Measurements from ENCODE around the gene MORF4L1.

MORF4L1 gene

DNA sequence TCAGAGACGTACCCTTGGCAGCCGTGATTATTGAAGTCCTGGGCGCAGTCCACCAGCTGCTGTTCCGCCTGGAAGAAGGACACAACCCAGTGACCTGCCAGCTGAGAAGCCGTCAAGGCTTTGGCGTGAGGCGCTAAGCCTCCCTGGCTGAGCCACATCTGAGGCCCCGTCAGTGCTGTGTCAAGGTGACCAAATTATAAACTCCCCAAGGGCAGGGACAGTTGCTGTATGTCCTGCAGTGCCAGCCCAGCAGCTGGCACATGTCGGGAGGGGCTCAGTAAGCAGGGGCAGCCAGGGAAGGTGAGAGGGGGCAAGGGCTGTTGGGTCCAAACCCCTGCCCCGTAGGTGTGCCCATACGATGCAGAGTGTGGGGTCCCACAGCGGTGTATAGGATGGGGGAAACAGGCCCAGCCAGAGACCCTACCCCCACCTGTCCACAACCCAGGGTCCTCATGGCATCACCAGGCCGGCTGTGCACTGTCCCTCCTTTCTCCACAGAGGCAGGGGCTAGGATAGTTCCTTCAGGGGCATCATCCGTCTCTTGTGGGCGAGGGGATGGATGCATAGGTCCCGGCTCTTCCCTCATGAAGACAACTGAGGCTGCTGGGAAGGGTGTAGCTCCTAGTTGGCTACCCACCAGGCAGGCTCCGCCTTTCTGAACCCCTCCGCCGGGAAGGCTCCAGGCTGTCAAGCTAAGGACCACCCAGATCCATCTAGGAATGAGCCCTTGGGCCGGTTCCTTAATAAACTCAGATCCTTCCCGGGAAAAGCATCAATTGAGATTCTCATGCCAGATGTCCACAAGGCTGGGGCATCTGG is 59.0 kb downstream of the MORF4L1 start:
- peaks cover 0 to 51% (median 18%) of the 10 kb centered on the region in 5 donors for H3K36me3 ChIP-seq (ENCODE audit: control insufficient read depth in 5 of 5, insufficient read depth in 5 of 5, low read length in 5 of 5)
- H3K9me3 ChIP-seq (ENCODE audit: control insufficient read depth in 5 of 5, low read length in 5 of 5): no peaks in the 10 kb centered on the region
- no peak overlapping the region for H3K9ac ChIP-seq (ENCODE audit: low read length in 5 of 5)
- H3K4me3 ChIP-seq (ENCODE audit: low read depth in 1 of 5, low read length in 5 of 5): no peak overlapping the region
- H3K4me1 ChIP-seq (ENCODE audit: control insufficient read depth in 5 of 5, insufficient read depth in 5 of 5, low read length in 5 of 5): peaks cover 4 to 27% (median 16%) of the 10 kb centered on the region in 5 donors
- peaks cover 0 to 17% (median 4%) of the 10 kb centered on the region in 5 donors for H3K27me3 ChIP-seq (ENCODE audit: control insufficient read depth in 5 of 5, insufficient read depth in 4 of 5, low read length in 5 of 5)
- no peak overlapping the region for H3K27ac ChIP-seq (ENCODE audit: low read depth, low read length)

GRCh38 chr15:78932258-78932808 is 59.6 kb downstream of the MORF4L1 start:
- Histone ChIP-seq H3K4me1 (ENCODE audit: control insufficient read depth in 5 of 5, insufficient read depth in 5 of 5, low read length in 5 of 5) (peaks cover 9 to 34% (median 23%) of the 10 kb centered on the region in 5 donors), H3K9me3 (ENCODE audit: control insufficient read depth in 5 of 5, low read length in 5 of 5) (no peaks in the 10 kb centered on the region), H3K4me3 (ENCODE audit: low read depth in 1 of 5, low read length in 5 of 5) (no peak overlapping the region), H3K27ac (ENCODE audit: low read depth, low read length) (no peak overlapping the region), H3K9ac (ENCODE audit: low read length in 5 of 5) (no peak overlapping the region), H3K27me3 (ENCODE audit: control insufficient read depth in 5 of 5, insufficient read depth in 4 of 5, low read length in 5 of 5) (peaks cover 0 to 22% (median 8%) of the 10 kb centered on the region in 5 donors), H3K36me3 (ENCODE audit: control insufficient read depth in 5 of 5, insufficient read depth in 5 of 5, low read length in 5 of 5) (peaks cover 0 to 44% (median 11%) of the 10 kb centered on the region in 5 donors)

GRCh38 chr15:78933187-78933822 is 60.6 kb downstream of the MORF4L1 start:
- Histone ChIP-seq H3K9me3 (ENCODE audit: control insufficient read depth in 5 of 5, low read length in 5 of 5) (no peaks in the 10 kb centered on the region), H3K27me3 (ENCODE audit: control insufficient read depth in 5 of 5, insufficient read depth in 4 of 5, low read length in 5 of 5) (peaks cover 0 to 24% (median 8%) of the 10 kb centered on the region in 5 donors), H3K36me3 (ENCODE audit: control insufficient read depth in 5 of 5, insufficient read depth in 5 of 5, low read length in 5 of 5) (peaks cover 0 to 36% (median 4%) of the 10 kb centered on the region in 5 donors), H3K4me1 (ENCODE audit: control insufficient read depth in 5 of 5, insufficient read depth in 5 of 5, low read length in 5 of 5) (peaks cover 12 to 42% (median 30%) of the 10 kb centered on the region in 5 donors), H3K4me3 (ENCODE audit: low read depth in 1 of 5, low read length in 5 of 5) (no peak overlapping the region), H3K9ac (ENCODE audit: low read length in 5 of 5) (peak overlapping the region in 1 of 5 donors; percentile 25), H3K27ac (ENCODE audit: low read depth, low read length) (no peak overlapping the region)

GRCh38 chr15:78933823-78934654 is 61.3 kb downstream of the MORF4L1 start:
- H3K27ac ChIP-seq (ENCODE audit: low read depth, low read length): peak overlapping the region; percentile 41
- H3K4me1 ChIP-seq (ENCODE audit: control insufficient read depth in 5 of 5, insufficient read depth in 5 of 5, low read length in 5 of 5): peaks cover 12 to 48% (median 33%) of the 10 kb centered on the region in 5 donors
- H3K36me3 ChIP-seq (ENCODE audit: control insufficient read depth in 5 of 5, insufficient read depth in 5 of 5, low read length in 5 of 5): peaks cover 0 to 32% (median 4%) of the 10 kb centered on the region in 5 donors
- no peak overlapping the region for H3K4me3 ChIP-seq (ENCODE audit: low read depth in 1 of 5, low read length in 5 of 5)
- H3K9me3 ChIP-seq (ENCODE audit: control insufficient read depth in 5 of 5, low read length in 5 of 5): no peaks in the 10 kb centered on the region
- H3K9ac ChIP-seq (ENCODE audit: low read length in 5 of 5): peak overlapping the region in 1 of 5 donors; percentile 25
- H3K27me3 ChIP-seq (ENCODE audit: control insufficient read depth in 5 of 5, insufficient read depth in 4 of 5, low read length in 5 of 5): peaks cover 0 to 24% (median 8%) of the 10 kb centered on the region in 5 donors

- peak overlapping the region; percentile 41 for H3K27ac ChIP-seq (ENCODE audit: low read depth, low read length)
- H3K9me3 ChIP-seq (ENCODE audit: control insufficient read depth in 5 of 5, low read length in 5 of 5): no peaks in the 10 kb centered on the region
- H3K27me3 ChIP-seq (ENCODE audit: control insufficient read depth in 5 of 5, insufficient read depth in 4 of 5, low read length in 5 of 5): peaks cover 0 to 24% (median 8%) of the 10 kb centered on the region in 5 donors
- no peak overlapping the region for H3K4me3 ChIP-seq (ENCODE audit: low read depth in 1 of 5, low read length in 5 of 5)
- H3K36me3 ChIP-seq (ENCODE audit: control insufficient read depth in 5 of 5, insufficient read depth in 5 of 5, low read length in 5 of 5): peaks cover 0 to 28% (median 4%) of the 10 kb centered on the region in 5 donors
- peaks cover 12 to 54% (median 33%) of the 10 kb centered on the region in 5 donors for H3K4me1 ChIP-seq (ENCODE audit: control insufficient read depth in 5 of 5, insufficient read depth in 5 of 5, low read length in 5 of 5)
- no peak overlapping the region for H3K9ac ChIP-seq (ENCODE audit: low read length in 5 of 5)
These were observed 61.9 kb downstream of the MORF4L1 start for GRCh38 chr15:78934655-78935023.

GRCh38 chr15:78937132-78937739 is 64.5 kb downstream of the MORF4L1 start:
- Histone ChIP-seq H3K36me3 (ENCODE audit: control insufficient read depth in 5 of 5, insufficient read depth in 5 of 5, low read length in 5 of 5) (peaks cover 0 to 7% (median 0%) of the 10 kb centered on the region in 5 donors), H3K9ac (ENCODE audit: low read length in 5 of 5) (peak overlapping the region in 1 of 5 donors; percentile 8), H3K27me3 (ENCODE audit: control insufficient read depth in 5 of 5, insufficient read depth in 4 of 5, low read length in 5 of 5) (peaks cover 0 to 20% (median 4%) of the 10 kb centered on the region in 5 donors), H3K27ac (ENCODE audit: low read depth, low read length) (peak overlapping the region; percentile 54), H3K4me1 (ENCODE audit: control insufficient read depth in 5 of 5, insufficient read depth in 5 of 5, low read length in 5 of 5) (peaks cover 12 to 54% (median 33%) of the 10 kb centered on the region in 5 donors), H3K9me3 (ENCODE audit: control insufficient read depth in 5 of 5, low read length in 5 of 5) (no peaks in the 10 kb centered on the region), H3K4me3 (ENCODE audit: low read depth in 1 of 5, low read length in 5 of 5) (peak overlapping the region; percentile 0 to 42 (median 22))

GRCh38 chr15:78938658-78939488 is 66.2 kb downstream of the MORF4L1 start:
- Histone ChIP-seq H3K27ac (ENCODE audit: low read depth, low read length) (peak overlapping the region; percentile 60), H3K9ac (ENCODE audit: low read length in 5 of 5) (no peak overlapping the region), H3K4me1 (ENCODE audit: control insufficient read depth in 5 of 5, insufficient read depth in 5 of 5, low read length in 5 of 5) (peaks cover 13 to 57% (median 30%) of the 10 kb centered on the region in 5 donors), H3K9me3 (ENCODE audit: control insufficient read depth in 5 of 5, low read length in 5 of 5) (no peaks in the 10 kb centered on the region), H3K36me3 (ENCODE audit: control insufficient read depth in 5 of 5, insufficient read depth in 5 of 5, low read length in 5 of 5) (no peaks in the 10 kb centered on the region), H3K27me3 (ENCODE audit: control insufficient read depth in 5 of 5, insufficient read depth in 4 of 5, low read length in 5 of 5) (peaks cover 0 to 12% (median 3%) of the 10 kb centered on the region in 5 donors), H3K4me3 (ENCODE audit: low read depth in 1 of 5, low read length in 5 of 5) (no peak overlapping the region)

- H3K9ac ChIP-seq (ENCODE audit: low read length in 5 of 5): no peak overlapping the region
- no peak overlapping the region for H3K4me3 ChIP-seq (ENCODE audit: low read depth in 1 of 5, low read length in 5 of 5)
- H3K9me3 ChIP-seq (ENCODE audit: control insufficient read depth in 5 of 5, low read length in 5 of 5): no peaks in the 10 kb centered on the region
- H3K27me3 ChIP-seq (ENCODE audit: control insufficient read depth in 5 of 5, insufficient read depth in 4 of 5, low read length in 5 of 5): peaks cover 0 to 3% (median 0%) of the 10 kb centered on the region in 5 donors
- no peaks in the 10 kb centered on the region for H3K36me3 ChIP-seq (ENCODE audit: control insufficient read depth in 5 of 5, insufficient read depth in 5 of 5, low read length in 5 of 5)
- H3K4me1 ChIP-seq (ENCODE audit: control insufficient read depth in 5 of 5, insufficient read depth in 5 of 5, low read length in 5 of 5): peaks cover 1 to 42% (median 24%) of the 10 kb centered on the region in 5 donors
- H3K27ac ChIP-seq (ENCODE audit: low read depth, low read length): no peak overlapping the region
These were observed 70.1 kb downstream of the MORF4L1 start for GRCh38 chr15:78942741-78943140.

All from subcutaneous abdominal adipose tissue (tissue), 5 donors.